Loucy (cell line): Measurements from ENCODE around the gene CACNA2D3.

ENCODE experiments used
- H2AFZ ChIP-seq: fragments of 200-600 bp; sonication (generic); 2 replicates; pipeline ENCODE4 v1.6.0; 2016; ENCODE audit warnings: antibody characterized with exemption, mild to moderate bottlenecking, low read length, moderate library complexity
- H3F3A ChIP-seq: fragments of 200-600 bp; 2 replicates; pipeline ENCODE4 v1.6.0; 2016; ENCODE audit warnings: antibody characterized with exemption, low read depth, mild to moderate bottlenecking
- H3K27me3 ChIP-seq: fragments of 200-600 bp; sonication (generic); 2 replicates; pipeline ENCODE4 v1.6.1; 2014; ENCODE audit warnings: low read length, mild to moderate bottlenecking; ENCODE audit not compliant: insufficient read depth, poor library complexity, severe bottlenecking
- H3K36me3 ChIP-seq: fragments of 200-600 bp; sonication (generic); 2 replicates; pipeline ENCODE4 v1.6.1; 2016; ENCODE audit warnings: low read length; ENCODE audit not compliant: insufficient read depth
- H3K4me1 ChIP-seq: fragments of 200-600 bp; sonication (generic); 2 replicates; pipeline ENCODE4 v1.5.1; 2014; ENCODE audit warnings: low read length, mild to moderate bottlenecking; ENCODE audit not compliant: insufficient read depth, poor library complexity, severe bottlenecking
- H3K4me2 ChIP-seq: fragments of 200-600 bp; sonication (generic); 2 replicates; pipeline ENCODE4 v1.6.0; 2014; ENCODE audit warnings: antibody characterized with exemption, low read length, low read depth, mild to moderate bottlenecking; ENCODE audit not compliant: poor library complexity, severe bottlenecking
- H3K4me3 ChIP-seq: fragments of 200-600 bp; sonication (generic); 2 replicates; pipeline ENCODE4 v1.5.1; 2014; ENCODE audit warnings: low read length, mild to moderate bottlenecking, mixed read lengths; ENCODE audit not compliant: poor library complexity, severe bottlenecking
- H3K79me2 ChIP-seq: fragments of 200-600 bp; sonication (generic); 2 replicates; pipeline ENCODE4 v1.6.1; 2014; ENCODE audit warnings: low read length; ENCODE audit not compliant: insufficient read depth
- H3K9ac ChIP-seq: fragments of 200-600 bp; sonication (generic); 2 replicates; pipeline ENCODE4 v1.6.0; 2014; ENCODE audit warnings: mild to moderate bottlenecking, low read depth, low read length, moderate library complexity; ENCODE audit not compliant: poor library complexity, severe bottlenecking
- H3K9me2 ChIP-seq: fragments of 200-600 bp; sonication (generic); replicated peaks from 2 replicates; pipeline ENCODE4 v1.6.1; 2016; ENCODE audit warnings: low read depth, low read length, mixed read lengths
- H3K9me3 ChIP-seq: fragments of 200-600 bp; sonication (generic); 2 replicates; pipeline ENCODE4 v1.6.1; 2014; ENCODE audit warnings: mild to moderate bottlenecking, antibody characterized with exemption, low read length, low read depth; ENCODE audit not compliant: insufficient read depth
- H4K20me1 ChIP-seq: fragments of 200-600 bp; sonication (generic); 2 replicates; pipeline ENCODE4 v1.6.0; 2014; ENCODE audit warnings: antibody characterized with exemption, low read length, mild to moderate bottlenecking; ENCODE audit not compliant: insufficient read depth, poor library complexity, severe bottlenecking
- CTCF ChIP-seq: fragments of 200-600 bp; sonication (generic); conservative IDR thresholded peaks from 2 replicates; pipeline ENCODE4 v1.5.1; 2014; ENCODE audit warnings: mild to moderate bottlenecking, antibody characterized with exemption, low read length
- EZH2phosphoT487 ChIP-seq: fragments of 200-600 bp; IDR thresholded peaks from 2 replicates; pipeline ENCODE4 v1.6.1; 2018; ENCODE audit warnings: antibody characterized with exemption, mild to moderate bottlenecking, moderate library complexity, borderline replicate concordance

Gene CACNA2D3

GRCh38 chr3:54698054-54698453 is 575.7 kb downstream of the CACNA2D3 start:
- H3K9me2 ChIP-seq, result no peaks in the 10 kb centered on the region
- H3K9ac ChIP-seq, result no peak overlapping the region
- no peaks in the 10 kb centered on the region for H3K36me3 ChIP-seq
- H3K27me3 ChIP-seq, result no peaks in the 10 kb centered on the region
- H4K20me1 ChIP-seq, result no peaks in the 10 kb centered on the region
- no peak overlapping the region for H3K4me3 ChIP-seq
- no peaks in the 10 kb centered on the region for H3K79me2 ChIP-seq
- no peaks in the 10 kb centered on the region for H3K9me3 ChIP-seq
- H3K4me1 ChIP-seq, result no peaks in the 10 kb centered on the region
- no peak overlapping the region for H2AFZ ChIP-seq
- TF ChIP-seq CTCF (no peak), EZH2phosphoT487 (no peak)
- H3K4me2 ChIP-seq, result no peak overlapping the region
- no peaks in the 10 kb centered on the region for H3F3A ChIP-seq

- no peak overlapping the region for H3K4me3 ChIP-seq
- no peaks in the 10 kb centered on the region for H4K20me1 ChIP-seq
- H3K4me1 ChIP-seq, result no peaks in the 10 kb centered on the region
- H3K9me3 ChIP-seq, result no peaks in the 10 kb centered on the region
- H3F3A ChIP-seq, result no peaks in the 10 kb centered on the region
- H3K79me2 ChIP-seq, result no peaks in the 10 kb centered on the region
- no peaks in the 10 kb centered on the region for H3K9me2 ChIP-seq
- H3K4me2 ChIP-seq, result no peak overlapping the region
- H2AFZ ChIP-seq, result no peak overlapping the region
- H3K36me3 ChIP-seq, result no peaks in the 10 kb centered on the region
- no peaks in the 10 kb centered on the region for H3K27me3 ChIP-seq
- TF ChIP-seq CTCF (no peak), EZH2phosphoT487 (no peak)
- H3K9ac ChIP-seq, result no peak overlapping the region
Observed at GRCh38 chr3:54703923-54704322, 581.6 kb downstream of the CACNA2D3 start.

- Histone ChIP-seq H3F3A (no peaks in the 10 kb centered on the region), H3K4me3 (no peak overlapping the region), H3K27me3 (no peaks in the 10 kb centered on the region), H3K36me3 (no peaks in the 10 kb centered on the region), H3K9me3 (no peaks in the 10 kb centered on the region), H3K79me2 (no peaks in the 10 kb centered on the region), H2AFZ (no peak overlapping the region), H4K20me1 (no peaks in the 10 kb centered on the region), H3K9ac (no peak overlapping the region), H3K9me2 (no peaks in the 10 kb centered on the region), H3K4me2 (no peak overlapping the region), H3K4me1 (no peaks in the 10 kb centered on the region)
- no peak for TF ChIP-seq EZH2phosphoT487
- no peak for TF ChIP-seq CTCF
Observed at GRCh38 chr3:54705730-54706129, 583.4 kb downstream of the CACNA2D3 start.
